ENCODE data around the gene YTHDF1.
"Not testable (repeated sequence)": the region's sequence is repeated elsewhere in the genome, so short reads cannot be mapped to it uniquely, and the experiment has no call there.

Gene YTHDF1

GRCh38 chr20:63227260-63227659, 11.3 kb upstream of the YTHDF1 start:
- DNase-seq = no peak

- no peak for DNase-seq
Observed at GRCh38 chr20:63226042-63226943, 10.4 kb upstream of the YTHDF1 start.

GRCh38 chr20:63225082-63225454, 9.1 kb upstream of the YTHDF1 start:
- no peak for DNase-seq

GRCh38 chr20:63224412-63225081, 8.6 kb upstream of the YTHDF1 start:
- peak in 18 of 51 donors; percentile 3 to 49 (median 35) for DNase-seq

- no peak for DNase-seq
Observed at GRCh38 chr20:63223826-63224207, 7.9 kb upstream of the YTHDF1 start.

GRCh38 chr20:63223121-63223825, 7.3 kb upstream of the YTHDF1 start:
- peak in 9 of 51 donors; percentile 13 to 50 (median 29) for DNase-seq

- no peak for DNase-seq
Observed at GRCh38 chr20:63222541-63222940, 6.6 kb upstream of the YTHDF1 start.

- DNase-seq = not testable (repeated sequence)
Observed at GRCh38 chr20:63221400-63222053, 5.6 kb upstream of the YTHDF1 start.

- DNase-seq = no peak
Observed at GRCh38 chr20:63220696-63221399, 4.9 kb upstream of the YTHDF1 start.

GRCh38 chr20:63219866-63220521, 4.1 kb upstream of the YTHDF1 start:
- DNase-seq = no peak

GRCh38 chr20:63219447-63219821, 3.5 kb upstream of the YTHDF1 start:
- no peak for DNase-seq

- no peak for DNase-seq
Observed at GRCh38 chr20:63218701-63219446, 2.9 kb upstream of the YTHDF1 start.

GRCh38 chr20:63217706-63218105, 1.8 kb upstream of the YTHDF1 start:
- no peak for DNase-seq

- DNase-seq = no peak
Observed at GRCh38 chr20:63216849-63217471, 1.0 kb upstream of the YTHDF1 start.

GRCh38 chr20:63215101-63216040, 560 bp downstream of the YTHDF1 start:
- peak in 1 of 51 donors; percentile 54 for DNase-seq

- no peak for DNase-seq
Observed at GRCh38 chr20:63214514-63214913, 1.4 kb downstream of the YTHDF1 start.

GRCh38 chr20:63212792-63213191, 3.1 kb downstream of the YTHDF1 start:
- no peak for DNase-seq

- DNase-seq = no peak
Observed at GRCh38 chr20:63212393-63212730, 3.6 kb downstream of the YTHDF1 start.
